Kasumi-1 (cell line): Measurements from ENCODE around the gene TMEM170B.
"Not testable (repeated sequence)": the region's sequence is repeated elsewhere in the genome, so short reads cannot be mapped to it uniquely, and the experiment has no call there.

ENCODE experiments used
- DNase-seq, 2 experiments: peaks; one replicate each; lab custom pipeline; 2025; lab: John Stamatoyannopoulos, UW

The TMEM170B gene

GRCh38 chr6:11528996-11529395 lies 8.6 kb upstream of the TMEM170B start:
- DNase-seq, result no peak

- DNase-seq, result no peak
These were observed 5.5 kb upstream of the TMEM170B start for GRCh38 chr6:11532097-11532496.

GRCh38 chr6:11534561-11534960 lies 3.0 kb upstream of the TMEM170B start:
- no peak for DNase-seq

GRCh38 chr6:11535801-11536230 lies 1.7 kb upstream of the TMEM170B start:
- DNase-seq, result peak; percentile 49 to 54

- DNase-seq, result peak in 1 of 2 experiments; percentile 29
These were observed 754 bp upstream of the TMEM170B start for GRCh38 chr6:11536795-11537194.

- DNase-seq, result peak; percentile 54 to 56
These were observed 686 bp downstream of the TMEM170B start for GRCh38 chr6:11538052-11538818.

- DNase-seq, result peak; percentile 52 to 54
These were observed 1.4 kb downstream of the TMEM170B start for GRCh38 chr6:11538819-11539468.

GRCh38 chr6:11542863-11543262 lies 5.3 kb downstream of the TMEM170B start:
- no peak for DNase-seq

GRCh38 chr6:11543919-11544518 lies 6.5 kb downstream of the TMEM170B start:
- no peak for DNase-seq

- not testable (repeated sequence) for DNase-seq
These were observed 10.3 kb downstream of the TMEM170B start for GRCh38 chr6:11547846-11548245.

GRCh38 chr6:11548578-11548977 lies 11.0 kb downstream of the TMEM170B start:
- DNase-seq, result not testable (repeated sequence)

- no peak for DNase-seq
These were observed 13.5 kb downstream of the TMEM170B start for GRCh38 chr6:11551053-11551452.

GRCh38 chr6:11552442-11552841 lies 14.9 kb downstream of the TMEM170B start:
- peak; percentile 71 to 73 for DNase-seq

- no peak for DNase-seq
These were observed 16.3 kb downstream of the TMEM170B start for GRCh38 chr6:11553824-11554223.

GRCh38 chr6:11556309-11556708 lies 18.8 kb downstream of the TMEM170B start:
- no peak for DNase-seq

GRCh38 chr6:11563793-11564192 lies 26.2 kb downstream of the TMEM170B start:
- no peak for DNase-seq

GRCh38 chr6:11566609-11567008 lies 29.1 kb downstream of the TMEM170B start:
- DNase-seq, result no peak

- no peak for DNase-seq
These were observed 33.5 kb downstream of the TMEM170B start for GRCh38 chr6:11571073-11571472.

GRCh38 chr6:11575408-11576033 lies 38.0 kb downstream of the TMEM170B start:
- DNase-seq, result peak; percentile 91 to 94

- DNase-seq, result peak; percentile 7 to 38
These were observed 43.3 kb downstream of the TMEM170B start for GRCh38 chr6:11580686-11581405.

GRCh38 chr6:11584244-11584643 lies 46.7 kb downstream of the TMEM170B start:
- no peak for DNase-seq
